GM12801 (cell line): ENCODE results near the gene SMAD3.

ENCODE experiments used
- CTCF ChIP-seq: IDR thresholded peaks from one replicate; pipeline ENCODE4 v1.5.1; 2011; ENCODE audit warnings: control low read depth; ENCODE audit not compliant: insufficient read length; ENCODE audit errors: extremely low read depth

SMAD3 gene

GRCh38 chr15:67037694-67038093 lies 27.7 kb upstream of the SMAD3 start:
- TF ChIP-seq CTCF = no peak

GRCh38 chr15:67038736-67039135 lies 26.7 kb upstream of the SMAD3 start:
- no peak for TF ChIP-seq CTCF

- no peak for TF ChIP-seq CTCF
Measured at GRCh38 chr15:67039384-67040075, 25.9 kb upstream of the SMAD3 start.

GRCh38 chr15:67040277-67040676 lies 25.1 kb upstream of the SMAD3 start:
- TF ChIP-seq CTCF = no peak

GRCh38 chr15:67042551-67043142 lies 22.8 kb upstream of the SMAD3 start:
- no peak for TF ChIP-seq CTCF

- no peak for TF ChIP-seq CTCF
Measured at GRCh38 chr15:67043939-67044771, 21.2 kb upstream of the SMAD3 start.

GRCh38 chr15:67047149-67047661 lies 18.2 kb upstream of the SMAD3 start:
- no peak for TF ChIP-seq CTCF
